NCI-H128 (cell line): ENCODE measurements around the gene IFT52.
A peak's percentile ranks its signal among the peaks of the same experiment; 100 is the strongest.
"Not testable (repeated sequence)": the region's sequence is repeated elsewhere in the genome, so short reads cannot be mapped to it uniquely, and the experiment has no call there.

Experiments used
- DNase-seq: peaks from one replicate; lab custom pipeline; 2025; ENCODE audit not compliant: unreplicated experiment; lab: John Stamatoyannopoulos, UW

Gene IFT52

GRCh38 chr20:43650997-43651525 is 60.3 kb downstream of the IFT52 start:
- no peak for DNase-seq

- not testable (repeated sequence) for DNase-seq
These were observed 61.0 kb downstream of the IFT52 start for GRCh38 chr20:43651650-43652184.

- no peak for DNase-seq
These were observed 63.2 kb downstream of the IFT52 start for GRCh38 chr20:43653966-43654365.

GRCh38 chr20:43655176-43655575 is 64.4 kb downstream of the IFT52 start:
- not testable (repeated sequence) for DNase-seq

- no peak for DNase-seq
These were observed 65.2 kb downstream of the IFT52 start for GRCh38 chr20:43655937-43656336.

- no peak for DNase-seq
These were observed 67.5 kb downstream of the IFT52 start for GRCh38 chr20:43658069-43658722.

GRCh38 chr20:43658723-43659419 is 68.1 kb downstream of the IFT52 start:
- no peak for DNase-seq

- DNase-seq = no peak
These were observed 72.4 kb downstream of the IFT52 start for GRCh38 chr20:43662943-43663655.

- DNase-seq = no peak
These were observed 74.9 kb downstream of the IFT52 start for GRCh38 chr20:43665466-43666176.

GRCh38 chr20:43666376-43667328 is 75.9 kb downstream of the IFT52 start, which contains the start of gene MYBL2:
Gene MYBL2, plus strand, starts transcription at chr20:43667114. Its CDS starts 170 bp downstream, at chr20:43667284.
- peak; percentile 18 for DNase-seq

GRCh38 chr20:43667341-43668132 is 76.8 kb downstream of the IFT52 start:
- DNase-seq = no peak

- no peak for DNase-seq
These were observed 78.6 kb downstream of the IFT52 start for GRCh38 chr20:43669332-43669731.

- DNase-seq = no peak
These were observed 79.7 kb downstream of the IFT52 start for GRCh38 chr20:43670423-43670822.

GRCh38 chr20:43676368-43676767 is 85.6 kb downstream of the IFT52 start:
- no peak for DNase-seq

GRCh38 chr20:43680981-43681380 is 90.2 kb downstream of the IFT52 start:
- no peak for DNase-seq

- peak; percentile 51 for DNase-seq
These were observed 90.8 kb downstream of the IFT52 start for GRCh38 chr20:43681468-43681942.

GRCh38 chr20:43681991-43682410 is 91.3 kb downstream of the IFT52 start:
- DNase-seq = peak; percentile 49

GRCh38 chr20:43682446-43682845 is 91.7 kb downstream of the IFT52 start:
- no peak for DNase-seq

- no peak for DNase-seq
These were observed 96.1 kb downstream of the IFT52 start for GRCh38 chr20:43686820-43687219.
